ENCODE measurements around the gene RALGPS2. TPM values are rescaled to one million over a fixed set of nuclear protein-coding genes. Genes with fewer than 3 reads are reported as not detected.

RALGPS2 gene
- total RNA-seq, 1 donor from 2014 or later, result 7.5 TPM

- Histone ChIP-seq H3K27me3 (ENCODE audit: low read depth) (peaks cover 4% of the 10 kb centered on the region), H3K36me3 (no peaks in the 10 kb centered on the region), H3K4me3 (no peak overlapping the region), H3K27ac (replicated peaks) (peak overlapping the region; percentile 25), H3K4me1 (no peaks in the 10 kb centered on the region), H3K9me3 (replicated peaks) (no peaks in the 10 kb centered on the region)
- intact Hi-C loops (cut with micrococcal nuclease), result no loop called here
- DNase-seq, result peak; percentile 37
- TF ChIP-seq CTCF (IDR thresholded peaks at IDR 0.05; ENCODE audit: borderline replicate concordance), result no peak
These were observed 18.6 kb upstream of the RALGPS2 start for GRCh38 chr1:178706432-178706831.

- intact Hi-C loops (cut with micrococcal nuclease), result no loop called here
- Histone ChIP-seq H3K4me1 (no peaks in the 10 kb centered on the region), H3K36me3 (no peaks in the 10 kb centered on the region), H3K27me3 (ENCODE audit: low read depth) (peaks cover 10% of the 10 kb centered on the region), H3K27ac (replicated peaks) (no peak overlapping the region), H3K9me3 (replicated peaks) (no peaks in the 10 kb centered on the region), H3K4me3 (no peak overlapping the region)
- no peak for TF ChIP-seq CTCF (IDR thresholded peaks at IDR 0.05; ENCODE audit: borderline replicate concordance)
- DNase-seq, result no peak
These were observed 11.8 kb upstream of the RALGPS2 start for GRCh38 chr1:178713259-178713658.

- intact Hi-C loops (cut with micrococcal nuclease), result no loop called here
- Histone ChIP-seq H3K9me3 (replicated peaks) (no peaks in the 10 kb centered on the region), H3K36me3 (no peaks in the 10 kb centered on the region), H3K4me3 (no peak overlapping the region), H3K4me1 (no peaks in the 10 kb centered on the region), H3K27ac (replicated peaks) (no peak overlapping the region), H3K27me3 (ENCODE audit: low read depth) (peaks cover 10% of the 10 kb centered on the region)
- no peak for TF ChIP-seq CTCF (IDR thresholded peaks at IDR 0.05; ENCODE audit: borderline replicate concordance)
- DNase-seq, result no peak
These were observed 10.6 kb upstream of the RALGPS2 start for GRCh38 chr1:178714453-178714852.

GRCh38 chr1:178716111-178716510 lies 8.9 kb upstream of the RALGPS2 start:
- no peak overlapping the region for H3K27ac ChIP-seq (replicated peaks)
- no peaks in the 10 kb centered on the region for H3K9me3 ChIP-seq (replicated peaks)
- no peaks in the 10 kb centered on the region for H3K4me1 ChIP-seq
- no peak overlapping the region for H3K4me3 ChIP-seq
- no peak for TF ChIP-seq CTCF (IDR thresholded peaks at IDR 0.05; ENCODE audit: borderline replicate concordance)
- H3K27me3 ChIP-seq (ENCODE audit: low read depth), result peaks cover 10% of the 10 kb centered on the region
- no peak for DNase-seq
- intact Hi-C loops (cut with micrococcal nuclease), result no loop called here
- no peaks in the 10 kb centered on the region for H3K36me3 ChIP-seq

- peaks cover 10% of the 10 kb centered on the region for H3K27me3 ChIP-seq (ENCODE audit: low read depth)
- TF ChIP-seq CTCF (IDR thresholded peaks at IDR 0.05; ENCODE audit: borderline replicate concordance), result no peak
- intact Hi-C loops (cut with micrococcal nuclease), result no loop called here
- H3K4me1 ChIP-seq, result no peaks in the 10 kb centered on the region
- H3K4me3 ChIP-seq, result no peak overlapping the region
- H3K27ac ChIP-seq (replicated peaks), result no peak overlapping the region
- DNase-seq, result no peak
- H3K9me3 ChIP-seq (replicated peaks), result no peaks in the 10 kb centered on the region
- H3K36me3 ChIP-seq, result no peaks in the 10 kb centered on the region
These were observed 6.5 kb upstream of the RALGPS2 start for GRCh38 chr1:178718520-178718919.

- no peak for TF ChIP-seq CTCF (IDR thresholded peaks at IDR 0.05; ENCODE audit: borderline replicate concordance)
- no peak overlapping the region for H3K27ac ChIP-seq (replicated peaks)
- intact Hi-C loops (cut with micrococcal nuclease), result no loop called here
These were observed 1.5 kb upstream of the RALGPS2 start for GRCh38 chr1:178723546-178723945.

More at GRCh38 chr1:178723546-178723945, 1.5 kb upstream of the RALGPS2 start:
- no peak for DNase-seq
- Histone ChIP-seq H3K4me3 (no peak overlapping the region), H3K9me3 (replicated peaks) (no peaks in the 10 kb centered on the region), H3K4me1 (peaks cover 28% of the 10 kb centered on the region), H3K36me3 (no peaks in the 10 kb centered on the region), H3K27me3 (ENCODE audit: low read depth) (peaks cover 6% of the 10 kb centered on the region)

Measured in left ventricle myocardium inferior (tissue), 1 donor.